ENCODE results near the gene COL4A6.

COL4A6 gene

DNA sequence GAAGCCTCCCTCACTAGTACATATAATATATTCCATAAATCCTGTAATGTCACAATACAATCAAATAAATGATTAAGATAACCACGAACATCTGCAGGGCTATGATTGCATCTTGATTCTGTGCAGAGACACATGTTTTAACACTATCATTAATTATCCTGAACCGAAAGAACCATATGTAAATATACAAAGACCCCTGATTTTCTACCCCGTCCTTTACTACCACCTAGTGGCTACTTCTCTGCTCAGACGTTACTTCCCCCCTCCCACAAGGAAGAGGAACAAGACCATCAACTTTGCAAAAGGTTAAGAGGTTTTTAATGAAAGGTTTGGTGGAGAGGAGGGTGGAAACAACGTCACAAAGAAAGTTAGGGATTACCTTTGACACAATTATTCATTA lies 134.0 kb downstream of the COL4A6 start:
- peaks cover 37% of the 10 kb centered on the region for H3K27me3 ChIP-seq (replicated peaks; ENCODE audit: control insufficient read depth, insufficient read depth, low read length)
- H3K9ac ChIP-seq (ENCODE audit: low read length) = no peak overlapping the region
- H3K36me3 ChIP-seq (ENCODE audit: control insufficient read depth, insufficient read depth, low read length, severe bottlenecking) = no peaks in the 10 kb centered on the region
- peaks cover 17% of the 10 kb centered on the region for H3K4me1 ChIP-seq (ENCODE audit: control insufficient read depth, insufficient read depth, low read length)
- H3K9me3 ChIP-seq (ENCODE audit: control insufficient read depth, low read length) = no peaks in the 10 kb centered on the region
- H3K4me3 ChIP-seq (ENCODE audit: low read length) = no peak overlapping the region
- no peak for DNase-seq (ENCODE audit: low read depth)

DNA sequence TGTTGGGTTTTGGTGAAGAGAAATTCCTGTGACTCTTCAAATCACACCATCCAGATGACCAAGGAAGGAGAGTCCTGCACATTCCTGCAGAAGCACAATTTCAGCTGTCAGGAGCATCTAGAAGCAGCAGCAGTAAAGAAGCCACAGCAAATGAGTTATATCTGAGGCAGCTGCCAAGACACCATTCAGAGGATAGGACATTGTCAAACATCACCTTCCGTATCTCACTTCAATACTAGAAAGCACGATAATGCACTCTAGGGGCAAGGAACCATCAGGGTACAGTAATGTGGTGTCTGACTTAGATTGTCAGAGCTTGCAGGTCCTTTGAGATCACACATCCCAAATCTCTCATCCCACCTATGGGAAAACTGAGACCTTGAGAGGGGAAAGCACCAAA lies 134.5 kb downstream of the COL4A6 start:
- Histone ChIP-seq H3K27me3 (replicated peaks; ENCODE audit: control insufficient read depth, insufficient read depth, low read length) (peaks cover 37% of the 10 kb centered on the region), H3K36me3 (ENCODE audit: control insufficient read depth, insufficient read depth, low read length, severe bottlenecking) (no peaks in the 10 kb centered on the region), H3K9ac (ENCODE audit: low read length) (no peak overlapping the region), H3K4me1 (ENCODE audit: control insufficient read depth, insufficient read depth, low read length) (peaks cover 22% of the 10 kb centered on the region), H3K9me3 (ENCODE audit: control insufficient read depth, low read length) (no peaks in the 10 kb centered on the region), H3K4me3 (ENCODE audit: low read length) (no peak overlapping the region)
- no peak for DNase-seq (ENCODE audit: low read depth)

GRCh38 chrX:108299704-108300103 lies 138.5 kb downstream of the COL4A6 start:
- no peaks in the 10 kb centered on the region for H3K9me3 ChIP-seq (ENCODE audit: control insufficient read depth, low read length)
- peaks cover 11% of the 10 kb centered on the region for H3K4me1 ChIP-seq (ENCODE audit: control insufficient read depth, insufficient read depth, low read length)
- H3K4me3 ChIP-seq (ENCODE audit: low read length) = no peak overlapping the region
- no peak for DNase-seq (ENCODE audit: low read depth)
- peaks cover 40% of the 10 kb centered on the region for H3K27me3 ChIP-seq (replicated peaks; ENCODE audit: control insufficient read depth, insufficient read depth, low read length)
- H3K9ac ChIP-seq (ENCODE audit: low read length) = no peak overlapping the region
- H3K36me3 ChIP-seq (ENCODE audit: control insufficient read depth, insufficient read depth, low read length, severe bottlenecking) = no peaks in the 10 kb centered on the region

DNA sequence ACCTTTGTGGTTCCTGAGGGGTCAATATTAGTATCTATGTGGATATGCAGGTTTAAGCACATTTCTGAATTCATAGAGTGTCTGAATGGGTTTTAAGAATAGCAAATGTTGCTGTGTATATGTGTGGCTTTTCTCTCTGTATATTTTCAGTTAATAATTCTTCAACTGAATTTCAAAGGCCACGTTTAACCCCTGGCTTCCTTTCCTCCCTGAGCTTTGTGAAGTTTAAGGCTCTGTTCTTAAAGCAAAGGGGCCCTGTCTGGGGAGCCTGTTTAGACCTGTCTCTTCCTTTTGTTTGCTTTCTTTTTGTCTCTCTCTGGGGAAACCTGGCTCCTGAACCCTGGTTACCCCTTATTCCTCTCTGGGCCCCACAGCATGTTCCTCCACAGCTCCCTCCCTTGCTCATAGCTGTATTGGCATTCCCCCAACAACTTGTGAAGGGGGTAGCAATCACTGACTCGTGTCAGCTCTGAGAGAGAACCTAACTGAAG lies 139.1 kb downstream of the COL4A6 start:
- H3K27me3 ChIP-seq (replicated peaks; ENCODE audit: control insufficient read depth, insufficient read depth, low read length) = peaks cover 39% of the 10 kb centered on the region
- H3K36me3 ChIP-seq (ENCODE audit: control insufficient read depth, insufficient read depth, low read length, severe bottlenecking) = no peaks in the 10 kb centered on the region
- H3K9me3 ChIP-seq (ENCODE audit: control insufficient read depth, low read length) = no peaks in the 10 kb centered on the region
- no peak overlapping the region for H3K9ac ChIP-seq (ENCODE audit: low read length)
- no peak overlapping the region for H3K4me3 ChIP-seq (ENCODE audit: low read length)
- peaks cover 11% of the 10 kb centered on the region for H3K4me1 ChIP-seq (ENCODE audit: control insufficient read depth, insufficient read depth, low read length)
- DNase-seq (ENCODE audit: low read depth) = peak; percentile 68

DNA sequence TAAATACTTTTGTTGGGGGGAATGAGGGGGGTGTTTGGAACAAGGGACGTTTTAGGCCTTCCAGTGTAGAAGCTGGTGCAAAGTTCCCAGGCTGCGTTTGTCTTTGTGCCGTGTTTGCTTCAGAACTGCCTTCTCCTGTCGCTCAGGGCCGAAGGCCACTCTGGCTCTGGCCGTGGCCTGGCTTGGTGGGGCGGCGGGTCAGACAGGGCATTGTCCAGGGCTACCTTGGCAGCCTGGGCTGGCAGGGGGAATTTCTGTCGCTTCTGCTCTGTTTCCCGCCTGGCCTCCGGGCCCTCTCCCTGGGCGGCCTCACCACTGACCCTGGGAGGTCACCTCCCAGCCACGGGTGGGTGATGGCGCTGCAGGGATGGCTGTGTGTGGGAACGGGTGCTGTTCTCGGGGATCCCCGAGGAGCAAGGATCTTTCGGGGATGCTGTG lies 140.0 kb downstream of the COL4A6 start:
- Histone ChIP-seq H3K9me3 (ENCODE audit: control insufficient read depth, low read length) (no peaks in the 10 kb centered on the region), H3K4me3 (ENCODE audit: low read length) (no peak overlapping the region), H3K27me3 (replicated peaks; ENCODE audit: control insufficient read depth, insufficient read depth, low read length) (peaks cover 29% of the 10 kb centered on the region), H3K4me1 (ENCODE audit: control insufficient read depth, insufficient read depth, low read length) (peaks cover 11% of the 10 kb centered on the region), H3K9ac (ENCODE audit: low read length) (no peak overlapping the region), H3K36me3 (ENCODE audit: control insufficient read depth, insufficient read depth, low read length, severe bottlenecking) (no peaks in the 10 kb centered on the region)
- DNase-seq (ENCODE audit: low read depth) = no peak

DNA sequence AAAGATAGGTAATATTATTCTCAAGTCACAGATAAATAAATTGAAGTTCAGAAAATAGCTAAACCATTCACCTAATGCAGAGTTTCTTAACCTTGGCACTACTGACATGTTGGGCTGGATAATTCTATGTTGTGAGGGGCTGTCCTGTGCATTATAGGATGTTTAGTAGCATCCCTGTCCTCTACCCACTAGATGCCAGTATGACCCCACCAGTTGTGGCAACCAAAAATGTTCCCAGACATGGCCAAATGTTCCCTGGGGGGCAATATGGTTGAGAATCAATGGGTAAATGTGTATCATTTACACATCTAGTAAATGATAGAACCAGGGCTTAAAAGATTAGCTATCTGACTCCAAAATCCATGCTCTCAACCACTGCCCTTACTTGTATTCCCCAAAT lies 140.9 kb downstream of the COL4A6 start:
- Histone ChIP-seq H3K36me3 (ENCODE audit: control insufficient read depth, insufficient read depth, low read length, severe bottlenecking) (no peaks in the 10 kb centered on the region), H3K9me3 (ENCODE audit: control insufficient read depth, low read length) (peaks cover 8% of the 10 kb centered on the region), H3K4me3 (ENCODE audit: low read length) (no peak overlapping the region), H3K4me1 (ENCODE audit: control insufficient read depth, insufficient read depth, low read length) (peaks cover 11% of the 10 kb centered on the region), H3K9ac (ENCODE audit: low read length) (no peak overlapping the region), H3K27me3 (replicated peaks; ENCODE audit: control insufficient read depth, insufficient read depth, low read length) (peaks cover 25% of the 10 kb centered on the region)
- no peak for DNase-seq (ENCODE audit: low read depth)

DNA sequence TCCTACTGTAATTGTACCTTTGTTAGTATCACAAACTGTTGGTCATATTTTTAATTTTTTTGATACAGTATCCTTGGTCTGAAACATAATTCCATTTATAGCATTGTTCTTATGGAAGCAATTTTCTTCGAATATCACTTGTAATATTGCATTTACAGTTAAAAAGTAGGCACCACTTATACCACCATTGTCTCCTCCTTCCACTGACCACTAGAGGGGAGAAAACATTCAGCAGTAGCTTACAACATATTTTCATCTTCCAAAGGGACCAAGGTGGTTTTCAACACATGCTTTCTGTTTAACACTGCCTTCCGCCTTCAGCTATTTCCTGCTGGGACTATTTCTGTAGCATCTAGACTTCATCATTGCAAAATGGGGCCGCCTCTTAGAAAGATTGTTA lies 146.2 kb downstream of the COL4A6 start:
- peaks cover 18% of the 10 kb centered on the region for H3K27me3 ChIP-seq (replicated peaks; ENCODE audit: control insufficient read depth, insufficient read depth, low read length)
- no peaks in the 10 kb centered on the region for H3K36me3 ChIP-seq (ENCODE audit: control insufficient read depth, insufficient read depth, low read length, severe bottlenecking)
- H3K9ac ChIP-seq (ENCODE audit: low read length) = no peak overlapping the region
- H3K4me3 ChIP-seq (ENCODE audit: low read length) = no peak overlapping the region
- no peak for DNase-seq (ENCODE audit: low read depth)
- no peaks in the 10 kb centered on the region for H3K4me1 ChIP-seq (ENCODE audit: control insufficient read depth, insufficient read depth, low read length)
- H3K9me3 ChIP-seq (ENCODE audit: control insufficient read depth, low read length) = peaks cover 19% of the 10 kb centered on the region

- Histone ChIP-seq H3K4me1 (ENCODE audit: control insufficient read depth, insufficient read depth, low read length) (no peaks in the 10 kb centered on the region), H3K9me3 (ENCODE audit: control insufficient read depth, low read length) (no peaks in the 10 kb centered on the region), H3K9ac (ENCODE audit: low read length) (no peak overlapping the region), H3K36me3 (ENCODE audit: control insufficient read depth, insufficient read depth, low read length, severe bottlenecking) (no peaks in the 10 kb centered on the region), H3K27me3 (replicated peaks; ENCODE audit: control insufficient read depth, insufficient read depth, low read length) (peaks cover 30% of the 10 kb centered on the region), H3K4me3 (ENCODE audit: low read length) (no peak overlapping the region)
- DNase-seq (ENCODE audit: low read depth) = no peak
Measured at GRCh38 chrX:108285918-108286317, 152.3 kb downstream of the COL4A6 start.

DNA sequence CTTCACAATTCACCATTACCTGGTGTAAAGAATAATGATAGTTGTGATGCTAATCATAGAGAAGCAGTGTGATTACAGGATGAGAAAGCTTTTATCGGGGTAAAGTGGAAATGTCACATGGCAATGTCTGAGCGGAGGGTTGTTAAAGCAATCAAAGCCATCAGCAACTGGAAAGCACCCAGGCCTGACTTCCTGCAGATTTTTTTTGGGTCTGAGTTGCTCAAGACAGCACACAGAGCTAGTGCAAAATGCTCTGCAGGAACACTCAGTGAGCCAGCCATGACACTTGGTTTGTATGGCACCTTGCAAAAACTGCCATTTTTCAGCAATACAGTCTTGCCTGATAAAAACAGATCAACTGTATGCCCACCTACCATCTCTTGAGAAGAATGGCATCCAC lies 152.9 kb downstream of the COL4A6 start:
- Histone ChIP-seq H3K27me3 (replicated peaks; ENCODE audit: control insufficient read depth, insufficient read depth, low read length) (peaks cover 30% of the 10 kb centered on the region), H3K4me1 (ENCODE audit: control insufficient read depth, insufficient read depth, low read length) (no peaks in the 10 kb centered on the region), H3K4me3 (ENCODE audit: low read length) (no peak overlapping the region), H3K9me3 (ENCODE audit: control insufficient read depth, low read length) (no peaks in the 10 kb centered on the region), H3K36me3 (ENCODE audit: control insufficient read depth, insufficient read depth, low read length, severe bottlenecking) (no peaks in the 10 kb centered on the region), H3K9ac (ENCODE audit: low read length) (no peak overlapping the region)
- no peak for DNase-seq (ENCODE audit: low read depth)

- peaks cover 20% of the 10 kb centered on the region for H3K27me3 ChIP-seq (replicated peaks; ENCODE audit: control insufficient read depth, insufficient read depth, low read length)
- no peaks in the 10 kb centered on the region for H3K4me1 ChIP-seq (ENCODE audit: control insufficient read depth, insufficient read depth, low read length)
- no peaks in the 10 kb centered on the region for H3K36me3 ChIP-seq (ENCODE audit: control insufficient read depth, insufficient read depth, low read length, severe bottlenecking)
- no peak overlapping the region for H3K9ac ChIP-seq (ENCODE audit: low read length)
- no peak overlapping the region for H3K4me3 ChIP-seq (ENCODE audit: low read length)
- H3K9me3 ChIP-seq (ENCODE audit: control insufficient read depth, low read length) = peaks cover 9% of the 10 kb centered on the region
- no peak for DNase-seq (ENCODE audit: low read depth)
Measured at GRCh38 chrX:108275732-108276131, 162.5 kb downstream of the COL4A6 start.

GRCh38 chrX:108271397-108271787 lies 166.8 kb downstream of the COL4A6 start:
- Histone ChIP-seq H3K4me3 (ENCODE audit: low read length) (no peak overlapping the region), H3K9ac (ENCODE audit: low read length) (no peak overlapping the region), H3K4me1 (ENCODE audit: control insufficient read depth, insufficient read depth, low read length) (no peaks in the 10 kb centered on the region), H3K27me3 (replicated peaks; ENCODE audit: control insufficient read depth, insufficient read depth, low read length) (peaks cover 22% of the 10 kb centered on the region), H3K9me3 (ENCODE audit: control insufficient read depth, low read length) (peaks cover 16% of the 10 kb centered on the region), H3K36me3 (ENCODE audit: control insufficient read depth, insufficient read depth, low read length, severe bottlenecking) (no peaks in the 10 kb centered on the region)
- no peak for DNase-seq (ENCODE audit: low read depth)

GRCh38 chrX:108270739-108271396 lies 167.4 kb downstream of the COL4A6 start:
- H3K36me3 ChIP-seq (ENCODE audit: control insufficient read depth, insufficient read depth, low read length, severe bottlenecking) = no peaks in the 10 kb centered on the region
- H3K4me1 ChIP-seq (ENCODE audit: control insufficient read depth, insufficient read depth, low read length) = peaks cover under 1% of the 10 kb centered on the region
- H3K4me3 ChIP-seq (ENCODE audit: low read length) = no peak overlapping the region
- peak; percentile 4 for DNase-seq (ENCODE audit: low read depth)
- no peak overlapping the region for H3K9ac ChIP-seq (ENCODE audit: low read length)
- H3K9me3 ChIP-seq (ENCODE audit: control insufficient read depth, low read length) = peaks cover 13% of the 10 kb centered on the region
- peaks cover 17% of the 10 kb centered on the region for H3K27me3 ChIP-seq (replicated peaks; ENCODE audit: control insufficient read depth, insufficient read depth, low read length)
